Lower lobe of right lung (tissue), 2 donors: ENCODE data around the gene RBM38. TPM values are rescaled to one million over a fixed set of nuclear protein-coding genes. Genes with fewer than 3 reads are reported as not detected.

ENCODE experiments used
- ATAC-seq, 2 donors: fragments of 200-7000 bp; cut with Tn5 transposase; one replicate each; pipeline ENCODE4 v1.9.1; 2020 to 2022; ENCODE audit warnings: mild to moderate bottlenecking in 2 of 2, moderate library complexity in 2 of 2
- DNase-seq: peaks from one replicate; pipeline ENCODE4 v3.0.0-alpha.2; 2020
- H3K27ac ChIP-seq: fragments of 200-600 bp; one replicate; pipeline ENCODE4 v1.8.0; 2022
- H3K27me3 ChIP-seq: fragments of 200-600 bp; one replicate; pipeline ENCODE4 v1.8.0; 2022; ENCODE audit warnings: low read depth
- H3K36me3 ChIP-seq: fragments of 200-600 bp; one replicate; pipeline ENCODE4 v1.8.0; 2022; ENCODE audit warnings: mild to moderate bottlenecking
- H3K4me1 ChIP-seq: fragments of 200-600 bp; one replicate; pipeline ENCODE4 v1.8.0; 2022
- H3K4me3 ChIP-seq: fragments of 200-600 bp; one replicate; pipeline ENCODE4 v1.8.0; 2022; ENCODE audit warnings: mild to moderate bottlenecking
- H3K9me3 ChIP-seq: fragments of 200-600 bp; one replicate; pipeline ENCODE4 v1.8.0; 2022
- CTCF ChIP-seq: fragments of 200-600 bp; IDR thresholded peaks from one replicate; pipeline ENCODE4 v1.8.0; 2022; ENCODE audit warnings: antibody characterized with exemption, mild to moderate bottlenecking
- intact Hi-C: fragments of 100-400 bp; cut with DNase I; formaldehyde crosslinking; loops from one replicate; pipeline ENCODE4 v1.11.0; 2022
- total RNA-seq: library from RNA; stranded (reverse); fragmentation: NEBNext Ultra II Directional; extraction: Animal tissue kit (Norgen Biotek cat#: 25700); gene quantifications from one replicate; pipeline ENCODE4 v1.2.1, GENCODE V29; 2021
- donor health status: DM: no; HTN: yes; CAD: no; lungs with severe emphysema.

RBM38 gene
- total RNA-seq, 1 donor from 2014 or later, result 15.5 TPM

- ATAC-seq, result no peak
- Histone ChIP-seq H3K9me3 (no peaks in the 10 kb centered on the region), H3K4me3 (no peak overlapping the region), H3K4me1 (peaks cover 79% of the 10 kb centered on the region), H3K36me3 (peaks cover 27% of the 10 kb centered on the region), H3K27ac (peak overlapping the region; percentile 63), H3K27me3 (no peaks in the 10 kb centered on the region)
- TF ChIP-seq CTCF, result no peak
- intact Hi-C loops, result no loop called here
- DNase-seq, result peak; percentile 53
Observed at GRCh38 chr20:57395111-57395966, 4.1 kb downstream of the RBM38 start.

DNA sequence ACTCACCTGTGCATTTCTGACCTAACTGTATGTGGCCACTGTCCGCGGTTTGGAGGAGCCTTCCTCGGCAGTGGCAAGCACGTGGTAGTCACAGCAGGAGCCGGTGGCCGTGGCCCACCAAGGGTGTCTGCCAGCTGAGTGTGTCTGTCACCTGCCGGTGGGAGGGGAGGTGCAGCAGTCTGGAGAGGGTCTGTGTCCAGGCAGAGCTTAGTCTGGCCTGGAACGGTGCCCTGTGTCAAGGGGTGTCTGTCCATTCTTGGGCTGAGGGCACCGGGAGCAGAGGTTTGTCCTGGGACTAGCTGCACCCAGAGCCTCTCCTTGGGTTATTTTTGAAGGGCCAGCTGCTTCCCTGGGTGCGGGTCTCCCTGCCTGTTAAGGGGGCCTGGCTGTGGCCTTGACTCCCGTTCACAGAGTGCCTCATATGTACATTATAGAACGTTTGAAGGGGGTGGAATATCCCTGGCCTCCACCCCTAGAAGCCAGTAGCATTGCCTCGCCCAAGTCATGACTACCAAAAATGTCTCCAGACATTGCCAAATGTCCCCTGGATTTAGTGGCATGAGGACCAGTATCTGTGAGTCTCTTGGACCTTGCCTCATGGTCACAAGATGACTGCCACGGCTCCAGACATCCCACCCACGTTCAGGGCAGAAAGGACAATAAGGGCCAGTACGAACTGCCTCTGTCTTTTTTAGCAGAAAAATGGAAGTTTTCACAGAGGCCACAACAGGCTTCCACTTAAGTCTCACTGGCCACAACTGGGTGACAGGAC is 5.2 kb downstream of the RBM38 start:
- peak; percentile 36 for DNase-seq
- intact Hi-C loops, result no loop called here
- peaks cover 37% of the 10 kb centered on the region for H3K36me3 ChIP-seq
- ATAC-seq, result no peak
- no peak overlapping the region for H3K27ac ChIP-seq
- H3K4me1 ChIP-seq, result peaks cover 76% of the 10 kb centered on the region
- TF ChIP-seq CTCF, result no peak
- no peak overlapping the region for H3K4me3 ChIP-seq
- no peaks in the 10 kb centered on the region for H3K9me3 ChIP-seq
- H3K27me3 ChIP-seq, result no peaks in the 10 kb centered on the region

- Histone ChIP-seq H3K27ac (peak overlapping the region; percentile 41), H3K9me3 (no peaks in the 10 kb centered on the region), H3K4me3 (no peak overlapping the region), H3K27me3 (no peaks in the 10 kb centered on the region), H3K36me3 (peaks cover 43% of the 10 kb centered on the region), H3K4me1 (peaks cover 74% of the 10 kb centered on the region)
- ATAC-seq (no peak), DNase-seq (peak; percentile 24)
- no peak for TF ChIP-seq CTCF
- intact Hi-C loops, result no loop called here
Observed at GRCh38 chr20:57396984-57397692, 5.9 kb downstream of the RBM38 start.

GRCh38 chr20:57397693-57398108 is 6.5 kb downstream of the RBM38 start:
- peaks cover 43% of the 10 kb centered on the region for H3K36me3 ChIP-seq
- no peak for TF ChIP-seq CTCF
- no peaks in the 10 kb centered on the region for H3K27me3 ChIP-seq
- peaks cover 68% of the 10 kb centered on the region for H3K4me1 ChIP-seq
- DNase-seq (peak; percentile 65), ATAC-seq (no peak)
- no peaks in the 10 kb centered on the region for H3K9me3 ChIP-seq
- peak overlapping the region; percentile 6 for H3K4me3 ChIP-seq
- intact Hi-C loops, result no loop called here
- peak overlapping the region; percentile 41 for H3K27ac ChIP-seq

- Histone ChIP-seq H3K36me3 (peaks cover 48% of the 10 kb centered on the region), H3K4me3 (peak overlapping the region; percentile 6), H3K27ac (peak overlapping the region; percentile 62), H3K27me3 (no peaks in the 10 kb centered on the region), H3K4me1 (peaks cover 62% of the 10 kb centered on the region), H3K9me3 (no peaks in the 10 kb centered on the region)
- DNase-seq (peak; percentile 68), ATAC-seq (peak; percentile 61 to 78)
- intact Hi-C loops, result no loop called here
- TF ChIP-seq CTCF, result no peak
Observed at GRCh38 chr20:57398231-57398821, 7.1 kb downstream of the RBM38 start.
